HG02678 (cell line): ENCODE measurements around the gene BICDL1.

Experiments used
- ATAC-seq: cut with Tn5 transposase; IDR thresholded peaks from one replicate; pipeline ENCODE4 v1.9.1; 2021; ENCODE audit warnings: mild to moderate bottlenecking, moderate library complexity; ENCODE audit not compliant: unreplicated experiment

The BICDL1 gene

GRCh38 chr12:120051535-120051934 is 62.5 kb downstream of the BICDL1 start:
- ATAC-seq: no peak

GRCh38 chr12:120054293-120054692 is 65.3 kb downstream of the BICDL1 start:
- no peak for ATAC-seq

GRCh38 chr12:120055231-120056000 is 66.4 kb downstream of the BICDL1 start:
- no peak for ATAC-seq

GRCh38 chr12:120056739-120057138 is 67.7 kb downstream of the BICDL1 start:
- ATAC-seq: no peak

GRCh38 chr12:120060196-120060595 is 71.2 kb downstream of the BICDL1 start:
- ATAC-seq: no peak

- no peak for ATAC-seq
These were observed 71.7 kb downstream of the BICDL1 start for GRCh38 chr12:120060717-120061116.

- ATAC-seq: no peak
These were observed 72.7 kb downstream of the BICDL1 start for GRCh38 chr12:120061575-120062214.

GRCh38 chr12:120062976-120063579 is 74.0 kb downstream of the BICDL1 start:
- ATAC-seq: no peak

- ATAC-seq: no peak
These were observed 75.3 kb downstream of the BICDL1 start for GRCh38 chr12:120064054-120064940.

GRCh38 chr12:120065472-120065871 is 76.4 kb downstream of the BICDL1 start:
- no peak for ATAC-seq

GRCh38 chr12:120066341-120066740 is 77.3 kb downstream of the BICDL1 start:
- ATAC-seq: no peak

GRCh38 chr12:120067084-120067869 is 78.2 kb downstream of the BICDL1 start:
- ATAC-seq: no peak

GRCh38 chr12:120067901-120068300 is 78.9 kb downstream of the BICDL1 start:
- no peak for ATAC-seq

- no peak for ATAC-seq
These were observed 80.2 kb downstream of the BICDL1 start for GRCh38 chr12:120069278-120069677.

- no peak for ATAC-seq
These were observed 82.5 kb downstream of the BICDL1 start for GRCh38 chr12:120071493-120072020.

GRCh38 chr12:120072472-120073249 is 83.6 kb downstream of the BICDL1 start:
- ATAC-seq: no peak

GRCh38 chr12:120075034-120075616 is 86.1 kb downstream of the BICDL1 start:
- ATAC-seq: no peak

- no peak for ATAC-seq
These were observed 87.6 kb downstream of the BICDL1 start for GRCh38 chr12:120076651-120077050.

GRCh38 chr12:120077260-120077659 is 88.2 kb downstream of the BICDL1 start:
- ATAC-seq: no peak
